Measurements from ENCODE around the gene DIABLO. TPM values are rescaled to one million over a fixed set of nuclear protein-coding genes. Genes with fewer than 3 reads are reported as not detected.

The DIABLO gene
- total and polyA plus RNA-seq, 2 experiments from 2014 or later: 80.8 to 95.9 TPM

DNA sequence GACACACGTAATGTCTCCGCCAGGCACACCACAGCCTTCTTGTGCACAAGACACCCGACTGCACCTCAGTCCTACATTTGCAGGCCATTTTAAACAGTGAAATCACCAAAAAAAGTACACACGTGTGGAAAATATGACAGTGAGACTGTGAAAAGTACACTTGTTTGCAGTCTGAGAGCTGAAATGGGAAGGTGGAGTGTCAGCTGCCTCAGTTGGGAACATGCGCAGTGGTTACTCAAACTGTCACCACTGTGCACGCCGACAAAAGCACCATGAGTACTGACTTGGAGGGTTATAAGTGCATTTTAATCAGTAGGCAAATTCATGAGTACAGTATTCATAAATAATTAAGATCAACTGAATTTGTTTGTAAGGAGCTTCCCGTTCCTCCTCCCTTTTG lies 24.7 kb upstream of the DIABLO start:
- no peaks in the 10 kb centered on the region for H3K27me3 ChIP-seq

DNA sequence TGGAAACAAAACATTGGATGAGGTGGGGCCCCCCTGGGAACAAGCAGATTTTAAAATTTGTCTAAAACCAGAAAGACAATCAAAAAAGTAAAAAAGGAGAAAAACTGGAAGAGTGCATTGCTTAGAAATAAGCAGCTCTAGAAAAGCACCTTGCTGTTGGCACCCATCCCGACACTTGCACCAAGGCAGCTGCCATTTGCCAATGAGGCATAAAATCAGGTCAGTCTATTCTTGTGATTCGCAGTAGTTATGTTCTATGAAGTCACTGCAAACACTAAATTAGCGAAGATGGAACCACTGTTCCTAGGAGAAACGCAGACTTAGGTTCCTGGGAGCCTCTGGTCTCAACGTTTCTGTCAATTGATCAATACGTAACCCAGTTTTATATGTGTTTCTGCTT lies 24.2 kb upstream of the DIABLO start:
- Histone ChIP-seq H3K36me3 (peaks cover 7% of the 10 kb centered on the region), H3K9me3 (ENCODE audit: low read depth) (no peaks in the 10 kb centered on the region), H3K4me1 (ENCODE audit: low read depth) (no peaks in the 10 kb centered on the region), H3K4me3 (no peak overlapping the region), H3K27ac (no peak overlapping the region), H3K27me3 (no peaks in the 10 kb centered on the region)
- TF ChIP-seq CTCF (IDR thresholded peaks at IDR 0.05; ENCODE audit: low read depth, low read length): no peak
- DNase-seq (ENCODE audit: low read depth in 1 of 2, low spot score in 1 of 2): no peak

More for the DNA sequence above, 24.7 kb upstream of the DIABLO start:
- Histone ChIP-seq H3K9me3 (ENCODE audit: low read depth) (no peaks in the 10 kb centered on the region), H3K4me1 (ENCODE audit: low read depth) (no peaks in the 10 kb centered on the region), H3K4me3 (no peak overlapping the region), H3K27ac (no peak overlapping the region), H3K36me3 (peaks cover 7% of the 10 kb centered on the region)
- DNase-seq (ENCODE audit: low read depth in 1 of 2, low spot score in 1 of 2): no peak
- no peak for TF ChIP-seq CTCF (IDR thresholded peaks at IDR 0.05; ENCODE audit: low read depth, low read length)

DNA sequence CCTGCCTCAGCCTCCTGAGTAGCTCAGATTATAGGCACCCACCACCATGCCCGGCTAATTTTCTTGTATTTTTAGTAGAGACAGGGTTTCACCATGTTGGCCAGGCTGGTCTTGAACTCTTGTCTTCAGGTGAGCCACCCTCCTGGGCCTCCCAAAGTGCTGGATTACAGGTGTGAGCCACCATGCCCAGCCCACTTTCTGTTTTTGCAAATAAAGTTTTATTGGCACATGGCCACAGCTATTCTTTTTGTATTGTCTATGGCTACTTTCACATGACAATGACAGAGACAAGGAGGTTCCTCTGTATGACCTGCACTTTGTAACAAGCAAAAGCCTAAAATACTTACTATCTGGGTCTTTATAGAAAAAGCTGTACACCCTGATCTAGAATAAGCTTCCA lies 19.7 kb upstream of the DIABLO start:
- no peaks in the 10 kb centered on the region for H3K4me1 ChIP-seq (ENCODE audit: low read depth)
- H3K27me3 ChIP-seq: no peaks in the 10 kb centered on the region
- H3K4me3 ChIP-seq: no peak overlapping the region
- no peak overlapping the region for H3K27ac ChIP-seq
- no peaks in the 10 kb centered on the region for H3K9me3 ChIP-seq (ENCODE audit: low read depth)
- peaks cover 15% of the 10 kb centered on the region for H3K36me3 ChIP-seq
- TF ChIP-seq CTCF (IDR thresholded peaks at IDR 0.05; ENCODE audit: low read depth, low read length): no peak
- no peak for DNase-seq (ENCODE audit: low read depth in 1 of 2, low spot score in 1 of 2)

- Histone ChIP-seq H3K27me3 (no peaks in the 10 kb centered on the region), H3K4me3 (no peak overlapping the region), H3K27ac (no peak overlapping the region), H3K36me3 (peaks cover 14% of the 10 kb centered on the region), H3K9me3 (ENCODE audit: low read depth) (no peaks in the 10 kb centered on the region), H3K4me1 (ENCODE audit: low read depth) (no peaks in the 10 kb centered on the region)
- DNase-seq (ENCODE audit: low read depth in 1 of 2, low spot score in 1 of 2): no peak
- TF ChIP-seq CTCF (IDR thresholded peaks at IDR 0.05; ENCODE audit: low read depth, low read length): no peak
These were observed 18.9 kb upstream of the DIABLO start for GRCh38 chr12:122244565-122245371.

DNA sequence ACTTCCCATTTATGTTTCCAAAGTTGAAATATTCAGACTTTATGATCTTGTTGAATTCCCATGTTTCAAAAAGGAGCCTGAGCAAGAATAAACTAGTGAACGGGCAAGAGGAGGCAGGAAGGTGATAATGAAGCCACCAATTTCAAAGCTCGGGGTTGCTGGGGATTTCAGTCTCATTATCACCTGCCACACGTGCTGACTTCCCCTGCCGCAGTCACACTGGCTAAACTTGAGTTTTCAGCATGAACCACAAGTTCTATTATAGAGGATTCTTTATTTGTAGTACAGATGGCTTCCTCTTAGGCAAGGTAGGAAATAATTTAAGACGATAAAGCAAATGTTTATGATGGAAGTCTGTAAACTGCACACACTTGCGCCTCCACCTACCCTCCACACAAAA lies 18.1 kb upstream of the DIABLO start:
- Histone ChIP-seq H3K4me3 (no peak overlapping the region), H3K9me3 (ENCODE audit: low read depth) (no peaks in the 10 kb centered on the region), H3K4me1 (ENCODE audit: low read depth) (no peaks in the 10 kb centered on the region), H3K27me3 (no peaks in the 10 kb centered on the region), H3K36me3 (peaks cover 9% of the 10 kb centered on the region), H3K27ac (no peak overlapping the region)
- DNase-seq (ENCODE audit: low read depth in 1 of 2, low spot score in 1 of 2): no peak
- no peak for TF ChIP-seq CTCF (IDR thresholded peaks at IDR 0.05; ENCODE audit: low read depth, low read length)
